Gastrocnemius medialis (tissue), 4 donors: ENCODE data around the gene AFDN. TPM values are rescaled to one million over a fixed set of nuclear protein-coding genes. Genes with fewer than 3 reads are reported as not detected.

Experiments used
- ATAC-seq, 2 donors: fragments of 150-250 bp; one replicate each; pipeline ENCODE4 v1.9.1; 2016
- DNase-seq, 2 donors: peaks; one replicate each; pipeline ENCODE4 v3.0.0-alpha.2; 2019
- H3K27ac ChIP-seq, 4 donors: fragments of 200-600 bp; sonication (generic); 1 replicate in 1 of 4; 2 replicates in 3 of 4; pipeline ENCODE4 v1.5.1; 2016 to 2018; ENCODE audit warnings: mild to moderate bottlenecking in 2 of 4, moderate library complexity in 1 of 4
- H3K27me3 ChIP-seq, 3 donors: fragments of 200-600 bp; sonication (generic) in 2 of 3; 1 replicate in 1 of 3; 2 replicates in 2 of 3; pipeline versions ENCODE4 v1.5.1 to v1.6.0; 2016 to 2019; ENCODE audit warnings: mild to moderate bottlenecking in 1 of 3, moderate library complexity in 1 of 3
- H3K36me3 ChIP-seq, 2 donors: fragments of 200-600 bp; sonication (generic) in 1 of 2; one replicate each; pipeline ENCODE4 v1.5.1; 2017 to 2018
- H3K4me1 ChIP-seq, 2 donors: fragments of 200-600 bp; sonication (generic) in 1 of 2; one replicate each; pipeline ENCODE4 v1.5.1; 2016 to 2017; ENCODE audit warnings: mild to moderate bottlenecking in 2 of 2
- H3K4me3 ChIP-seq, 4 donors: fragments of 200-600 bp; sonication (generic) in 3 of 4; 1 replicate in 1 of 4; 2 replicates in 3 of 4; pipeline ENCODE4 v1.5.1; 2016 to 2019; ENCODE audit warnings: mild to moderate bottlenecking in 2 of 4
- H3K9me3 ChIP-seq, 3 donors: fragments of 200-600 bp; sonication (generic) in 2 of 3; 1 replicate in 1 of 3; 2 replicates in 2 of 3; pipeline ENCODE4 v1.5.1; 2016 to 2019
- POLR2A ChIP-seq, 2 donors: fragments of 450-650 bp; IDR thresholded peaks; one replicate each; pipeline ENCODE4 v1.6.1; 2017; ENCODE audit warnings: antibody characterized with exemption in 2 of 2, mild to moderate bottlenecking in 2 of 2, moderate library complexity in 2 of 2
- in situ Hi-C, 4 donors: fragments of 200-750 bp; cut with MboI; loops; one replicate each; pipeline versions ENCODE4 v1.15.0 to v1.8.0; 2017; ENCODE audit warnings: low sequenced_read_pairs in 4 of 4
- intact Hi-C: fragments of 100-400 bp; cut with DNase I; formaldehyde crosslinking; loops from one replicate; pipeline ENCODE4 v1.15.1; 2023; ENCODE audit warnings: low total_unique reads
- total RNA-seq, 4 donors: library from RNA; depleted of rRNA; stranded (reverse); fragments of >200 nt; gene quantifications; one replicate each; pipeline versions ENCODE4 v1.1.0 to v1.2.3, GENCODE V29; 2016
- TF ChIP-seq, protein P1 (sequence below), 5 experiments: fragments of 450-650 bp in 3 of 5; fragments of 200-600 bp in 2 of 5; sonication (generic) in 2 of 5; IDR thresholded peaks in 4 of 5; conservative IDR thresholded peaks in 1 of 5; 1 replicate in 4 of 5; 2 replicates in 1 of 5; pipeline ENCODE4 v1.5.1; 2016 to 2019; ENCODE audit warnings: antibody characterized with exemption in 5 of 5, mild to moderate bottlenecking in 3 of 5, moderate library complexity in 3 of 5

AFDN gene
- total RNA-seq, 4 donors from 2014 or later: 22.2 to 66.0 (median 30.0) TPM

DNA sequence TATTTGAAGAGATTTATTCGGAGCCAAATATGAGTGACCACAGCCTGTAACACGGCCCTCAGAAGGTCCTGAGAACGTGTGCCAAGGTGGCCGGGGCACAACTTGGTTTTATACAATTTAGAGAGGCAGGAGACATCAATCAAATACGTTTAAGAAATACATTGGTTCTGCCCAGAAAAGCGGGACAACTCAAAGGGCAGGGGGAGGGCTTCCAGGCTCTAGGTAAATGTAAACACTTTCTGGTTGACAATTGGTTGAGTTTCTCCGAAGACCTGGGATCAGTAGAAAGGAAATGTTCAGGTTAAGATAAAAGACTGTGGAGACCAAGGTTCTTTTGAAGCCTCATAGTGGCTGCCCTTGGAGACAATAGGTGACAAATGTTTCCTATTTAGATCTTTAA lies 151.9 kb downstream of the AFDN start:
- H3K9me3 ChIP-seq: no peaks in the 10 kb centered on the region
- no peaks in the 10 kb centered on the region for H3K36me3 ChIP-seq
- H3K27me3 ChIP-seq: no peaks in the 10 kb centered on the region
- DNase-seq (no peak), ATAC-seq (no peak)
- H3K27ac ChIP-seq: no peak overlapping the region
- H3K4me3 ChIP-seq: no peak overlapping the region
- in situ Hi-C loops: no loop called here
- peaks cover 2 to 6% of the 10 kb centered on the region in 2 donors for H3K4me1 ChIP-seq
- no peak for TF ChIP-seq POLR2A (IDR thresholded peaks at IDR 0.05)
- TF ChIP-seq, protein P1, sequence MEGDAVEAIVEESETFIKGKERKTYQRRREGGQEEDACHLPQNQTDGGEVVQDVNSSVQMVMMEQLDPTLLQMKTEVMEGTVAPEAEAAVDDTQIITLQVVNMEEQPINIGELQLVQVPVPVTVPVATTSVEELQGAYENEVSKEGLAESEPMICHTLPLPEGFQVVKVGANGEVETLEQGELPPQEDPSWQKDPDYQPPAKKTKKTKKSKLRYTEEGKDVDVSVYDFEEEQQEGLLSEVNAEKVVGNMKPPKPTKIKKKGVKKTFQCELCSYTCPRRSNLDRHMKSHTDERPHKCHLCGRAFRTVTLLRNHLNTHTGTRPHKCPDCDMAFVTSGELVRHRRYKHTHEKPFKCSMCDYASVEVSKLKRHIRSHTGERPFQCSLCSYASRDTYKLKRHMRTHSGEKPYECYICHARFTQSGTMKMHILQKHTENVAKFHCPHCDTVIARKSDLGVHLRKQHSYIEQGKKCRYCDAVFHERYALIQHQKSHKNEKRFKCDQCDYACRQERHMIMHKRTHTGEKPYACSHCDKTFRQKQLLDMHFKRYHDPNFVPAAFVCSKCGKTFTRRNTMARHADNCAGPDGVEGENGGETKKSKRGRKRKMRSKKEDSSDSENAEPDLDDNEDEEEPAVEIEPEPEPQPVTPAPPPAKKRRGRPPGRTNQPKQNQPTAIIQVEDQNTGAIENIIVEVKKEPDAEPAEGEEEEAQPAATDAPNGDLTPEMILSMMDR (IDR thresholded peaks at IDR 0.05 in 4 of 5, conservative IDR thresholded peaks at IDR 0.05 in 1 of 5): no peak
- intact Hi-C loops: no loop called here

DNA sequence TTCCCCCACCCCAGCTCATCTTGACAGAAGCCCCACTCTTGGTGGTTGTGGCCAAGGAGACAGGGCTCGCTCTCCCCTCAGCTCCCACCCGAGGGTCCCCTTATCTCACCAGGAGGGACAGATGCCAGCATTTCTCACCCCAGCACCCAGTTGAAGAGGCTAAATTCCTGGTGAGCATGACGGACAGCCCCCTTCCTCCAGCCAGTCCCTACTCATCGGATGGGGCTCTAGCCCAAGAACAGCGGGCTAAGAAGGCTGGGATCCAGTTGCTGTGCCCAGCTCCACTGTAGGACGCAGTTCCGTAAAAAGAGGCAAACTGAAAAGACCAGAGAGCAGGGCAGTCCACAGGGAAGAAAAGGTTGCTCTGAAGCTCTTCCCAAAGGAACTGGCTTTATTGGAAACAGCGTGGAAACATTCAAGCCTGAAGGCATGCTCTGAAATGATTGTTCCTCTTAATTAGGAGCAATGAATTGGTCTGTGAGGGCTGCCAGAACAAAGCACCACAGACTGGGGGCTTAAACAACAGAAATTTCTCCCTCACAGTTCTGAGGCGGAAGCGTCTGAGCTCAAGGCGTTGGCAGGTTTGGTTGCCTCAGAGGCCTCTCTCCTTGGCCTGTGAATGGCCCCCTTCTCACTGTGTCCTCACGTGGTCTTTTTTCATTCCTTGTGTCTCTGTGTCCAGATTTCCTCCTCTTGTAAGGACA lies 152.9 kb downstream of the AFDN start:
- Histone ChIP-seq H3K27me3 (no peaks in the 10 kb centered on the region), H3K4me3 (no peak overlapping the region), H3K9me3 (no peaks in the 10 kb centered on the region), H3K36me3 (no peaks in the 10 kb centered on the region), H3K4me1 (peaks cover 1 to 6% of the 10 kb centered on the region in 2 donors), H3K27ac (no peak overlapping the region)
- ATAC-seq: no peak
- in situ Hi-C loops: no loop called here
- TF ChIP-seq, protein P1 (IDR thresholded peaks at IDR 0.05 in 4 of 5, conservative IDR thresholded peaks at IDR 0.05 in 1 of 5): no peak
- no peak for TF ChIP-seq POLR2A (IDR thresholded peaks at IDR 0.05)
- no peak for DNase-seq
- intact Hi-C loops: no loop called here

DNA sequence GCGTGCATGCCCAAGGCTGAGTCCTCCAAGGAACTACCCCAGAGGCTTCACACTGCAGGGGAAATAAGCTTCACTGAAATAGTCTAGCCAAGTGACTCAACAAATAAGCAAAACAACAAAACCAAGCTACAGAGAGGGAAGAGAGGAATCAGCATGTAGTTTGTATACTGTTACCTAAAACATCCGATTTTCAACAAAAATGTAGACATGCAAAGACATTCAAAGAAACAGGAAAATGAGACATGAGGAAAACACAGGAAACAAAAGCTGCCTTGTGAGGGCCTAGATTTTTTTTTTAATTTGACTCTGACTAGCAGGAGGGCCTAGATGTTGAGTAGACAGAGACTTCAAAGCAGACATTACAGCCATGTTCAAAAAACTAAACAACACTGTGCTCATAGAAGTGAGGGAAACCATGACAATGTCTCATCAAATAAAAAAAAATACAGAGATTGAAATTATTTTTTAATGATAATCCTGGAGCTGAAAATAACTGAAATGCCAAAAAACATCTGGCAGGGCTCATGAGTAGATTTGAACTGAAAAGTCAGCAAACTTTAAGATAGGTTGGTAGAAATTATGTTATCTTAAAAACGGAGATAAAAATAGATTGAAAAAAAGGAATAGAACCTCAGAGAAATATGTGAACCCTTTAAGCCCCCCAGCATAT lies 154.3 kb downstream of the AFDN start:
- TF ChIP-seq POLR2A (IDR thresholded peaks at IDR 0.05): no peak
- TF ChIP-seq, protein P1 (IDR thresholded peaks at IDR 0.05 in 4 of 5, conservative IDR thresholded peaks at IDR 0.05 in 1 of 5): no peak
- no peak for ATAC-seq
- in situ Hi-C loops: no loop called here

DNA sequence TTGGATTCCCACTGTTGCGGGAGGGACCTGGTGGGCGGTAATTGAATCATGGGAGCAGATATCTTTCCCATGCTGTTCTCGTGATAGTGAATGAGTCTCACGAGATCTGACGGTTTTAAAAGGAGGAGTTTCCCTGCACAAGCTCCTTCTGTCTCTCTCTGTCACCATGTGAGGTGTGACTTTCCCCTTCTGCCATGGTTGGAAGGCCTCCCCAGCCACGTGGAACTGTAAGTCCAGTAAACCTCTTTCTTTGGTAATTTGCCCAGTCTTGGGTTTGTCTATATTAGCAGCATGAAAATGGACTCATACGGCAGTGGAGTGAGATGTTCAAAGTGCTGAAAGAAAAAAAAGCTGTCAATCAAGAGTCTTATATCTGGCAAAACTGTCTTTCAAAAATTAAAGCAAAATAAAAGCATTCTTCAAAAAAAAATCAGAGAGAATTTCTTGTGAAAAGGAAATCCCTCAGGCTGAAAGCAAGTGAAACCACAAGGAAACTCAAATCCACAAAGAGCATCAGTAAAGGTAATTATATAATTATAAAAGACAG lies 155.3 kb downstream of the AFDN start:
- ATAC-seq (no peak), DNase-seq (no peak)
- H3K36me3 ChIP-seq: no peaks in the 10 kb centered on the region
- H3K9me3 ChIP-seq: no peaks in the 10 kb centered on the region
- TF ChIP-seq, protein P1 (IDR thresholded peaks at IDR 0.05 in 4 of 5, conservative IDR thresholded peaks at IDR 0.05 in 1 of 5): no peak
- no peak for TF ChIP-seq POLR2A (IDR thresholded peaks at IDR 0.05)
- no peak overlapping the region for H3K4me3 ChIP-seq
- in situ Hi-C loops: no loop called here
- H3K4me1 ChIP-seq: no peaks in the 10 kb centered on the region
- H3K27ac ChIP-seq: no peak overlapping the region
- intact Hi-C loops: no loop called here
- no peaks in the 10 kb centered on the region for H3K27me3 ChIP-seq

More for the DNA sequence above, 154.3 kb downstream of the AFDN start:
- Histone ChIP-seq H3K4me1 (no peaks in the 10 kb centered on the region), H3K27ac (no peak overlapping the region), H3K27me3 (no peaks in the 10 kb centered on the region), H3K36me3 (no peaks in the 10 kb centered on the region), H3K4me3 (no peak overlapping the region), H3K9me3 (no peaks in the 10 kb centered on the region)
- intact Hi-C loops: no loop called here
- no peak for DNase-seq
